CD14-positive monocyte (primary cell): Measurements from ENCODE around the gene DHX29. TPM values are rescaled to one million over a fixed set of nuclear protein-coding genes. Genes with fewer than 3 reads are reported as not detected.

ENCODE experiments used
- DNase-seq, 3 donors: peaks; one replicate each; pipeline ENCODE4 v3.0.0-alpha.2; 2011 to 2022
- H2AFZ ChIP-seq: 2 replicates; pipeline ENCODE4 v1.6.0; 2012; ENCODE audit warnings: mild to moderate bottlenecking, low read depth, low read length, inconsistent platforms; ENCODE audit not compliant: insufficient read depth, poor library complexity, severe bottlenecking
- H3K27ac ChIP-seq, 2 donors: 1 replicate in 1 of 2; 2 replicates in 1 of 2; pipeline ENCODE4 v1.5.1; 2012 to 2013; ENCODE audit warnings: low read length in 2 of 2, control low read depth in 1 of 2, inconsistent platforms in 1 of 2, low read depth in 1 of 2, mild to moderate bottlenecking in 1 of 2
- H3K27me3 ChIP-seq, 2 donors: one replicate each; pipeline versions ENCODE4 v1.6.0 to v1.6.1; 2011 to 2013; ENCODE audit warnings: low read length in 2 of 2; ENCODE audit not compliant: control insufficient read depth in 2 of 2, insufficient read depth in 2 of 2
- H3K36me3 ChIP-seq, 2 donors: replicated peaks in 1 of 2; 1 replicate in 1 of 2; 2 replicates in 1 of 2; pipeline versions ENCODE4 v1.5.1 to v1.6.1; 2012 to 2013; ENCODE audit warnings: low read length in 2 of 2, control low read depth in 1 of 2, inconsistent platforms in 1 of 2, mild to moderate bottlenecking in 1 of 2; ENCODE audit not compliant: insufficient read depth in 2 of 2, control insufficient read depth in 1 of 2
- H3K4me1 ChIP-seq, 2 donors: 1 replicate in 1 of 2; 2 replicates in 1 of 2; pipeline versions ENCODE4 v1.5.1 to v1.6.1; 2012 to 2013; ENCODE audit warnings: low read length in 2 of 2, control low read depth in 1 of 2, inconsistent platforms in 1 of 2, mild to moderate bottlenecking in 1 of 2, moderate library complexity in 1 of 2; ENCODE audit not compliant: insufficient read depth in 2 of 2, control insufficient read depth in 1 of 2
- H3K4me2 ChIP-seq: replicated peaks from 2 replicates; pipeline ENCODE3; 2012; ENCODE audit warnings: low read length, moderate library complexity, mild to moderate bottlenecking; ENCODE audit not compliant: poor library complexity, severe bottlenecking; ENCODE audit errors: extremely low read depth
- H3K4me3 ChIP-seq, 3 experiments: fragments of 200-600 bp in 1 of 3; sonication (generic) in 1 of 3; replicated peaks in 1 of 3; 1 replicate in 2 of 3; 2 replicates in 1 of 3; pipeline ENCODE4 v1.5.1; 2011 to 2013; ENCODE audit warnings: low read length in 3 of 3, mild to moderate bottlenecking in 3 of 3, control low read depth in 2 of 3, low read depth in 2 of 3, inconsistent platforms in 1 of 3, moderate library complexity in 1 of 3
- H3K79me2 ChIP-seq: 2 replicates; pipeline ENCODE4 v1.6.0; 2012; ENCODE audit warnings: mild to moderate bottlenecking, control low read depth, inconsistent platforms, low read length, moderate library complexity; ENCODE audit not compliant: insufficient read depth
- H3K9ac ChIP-seq: 2 replicates; pipeline ENCODE4 v1.6.0; 2017; ENCODE audit warnings: low read length, mild to moderate bottlenecking; ENCODE audit not compliant: insufficient read depth, poor library complexity, severe bottlenecking
- H3K9me3 ChIP-seq, 2 donors: replicated peaks in 1 of 2; 1 replicate in 1 of 2; 2 replicates in 1 of 2; pipeline versions ENCODE4 v1.5.1 to v1.6.1; 2012 to 2013; ENCODE audit warnings: low read length in 2 of 2, control low read depth in 1 of 2; ENCODE audit not compliant: control insufficient read depth in 1 of 2, insufficient read depth in 1 of 2
- H4K20me1 ChIP-seq: 2 replicates; pipeline ENCODE4 v1.6.0; 2012; ENCODE audit warnings: mild to moderate bottlenecking, low read length, control low read depth, moderate library complexity; ENCODE audit not compliant: insufficient read depth
- H3K27ac Mint-ChIP-seq, 7 donors: one replicate each; pipeline ENCODE4 v1.8.0; 2020; ENCODE audit warnings: mild to moderate bottlenecking in 7 of 7, mixed read lengths in 7 of 7, moderate library complexity in 6 of 7, inconsistent platforms in 2 of 7
- H3K27me3 Mint-ChIP-seq, 3 donors: one replicate each; pipeline ENCODE4 v1.8.0; 2021 to 2022; ENCODE audit warnings: low read depth in 3 of 3, mild to moderate bottlenecking in 3 of 3, mixed read lengths in 3 of 3, moderate library complexity in 3 of 3, inconsistent platforms in 1 of 3
- H3K36me3 Mint-ChIP-seq, 2 donors: one replicate each; pipeline ENCODE4 v1.8.0; 2020; ENCODE audit warnings: mixed read lengths in 2 of 2, inconsistent platforms in 1 of 2, mild to moderate bottlenecking in 1 of 2
- H3K4me1 Mint-ChIP-seq: one replicate; pipeline ENCODE4 v1.8.0; 2020; ENCODE audit warnings: mild to moderate bottlenecking, mixed read lengths
- H3K4me3 Mint-ChIP-seq, 2 donors: one replicate each; pipeline ENCODE4 v1.8.0; 2020; ENCODE audit warnings: mild to moderate bottlenecking in 2 of 2, mixed read lengths in 2 of 2, moderate library complexity in 1 of 2
- H3K9me3 Mint-ChIP-seq, 7 donors: one replicate each; pipeline ENCODE4 v1.8.0; 2020 to 2022; ENCODE audit warnings: mixed read lengths in 7 of 7, mild to moderate bottlenecking in 6 of 7, moderate library complexity in 6 of 7, inconsistent platforms in 2 of 7
- CTCF ChIP-seq: fragments of 200-600 bp; IDR thresholded peaks from one replicate; pipeline ENCODE4 v1.8.0; 2022; ENCODE audit warnings: antibody characterized with exemption, mild to moderate bottlenecking
- WGBS: methylation state at CpG from one replicate; pipeline ENCODE4 v1.1.5; 2013; ENCODE audit warnings: missing lambda C conversion rate; ENCODE audit not compliant: insufficient coverage; 5-methylcytosine and 5-hydroxymethylcytosine counted together
- intact Hi-C, 2 donors: fragments of 100-400 bp; cut with micrococcal nuclease; formaldehyde crosslinking; loops; one replicate each; pipeline versions ENCODE4 v1.15.0 to v1.15.1; 2023
- polyA plus RNA-seq, 3 donors: library from polyadenylated mRNA; depleted of rRNA in 1 of 3; unstranded in 2 of 3; stranded (reverse) in 1 of 3; fragments of 300-500 nt in 2 of 3; fragments of >200 nt in 1 of 3; fragmentation: Illumina TruSeq in 2 of 3; gene quantifications; 1 replicate in 2 of 3; 2 replicates in 1 of 3; pipeline ENCODE4 v1.2.3, GENCODE V29; 2012 to 2021

The DHX29 gene
- polyA plus RNA-seq, 3 donors: 5.2 to 15.9 (median 9.7) TPM

- peaks cover 0 to 40% (median 18%) of the 10 kb centered on the region in 7 donors for H3K9me3 Mint-ChIP-seq
- H3K27ac ChIP-seq: no peak overlapping the region
- H4K20me1 ChIP-seq: no peaks in the 10 kb centered on the region
- peaks cover 5 to 62% of the 10 kb centered on the region in 2 donors for H3K9me3 ChIP-seq
- WGBS: 5% methylated on average over 19 of the region's 30 CpGs
- H3K4me3 ChIP-seq: peak overlapping the region in 1 of 3 experiments; percentile 59
- H3K4me1 ChIP-seq: peaks cover 28 to 47% of the 10 kb centered on the region in 2 donors
- H3K27me3 ChIP-seq: peaks cover 95 to 98% of the 10 kb centered on the region in 2 donors
- peaks cover 4 to 5% of the 10 kb centered on the region in 2 donors for H3K36me3 Mint-ChIP-seq
- no peak overlapping the region for H3K9ac ChIP-seq
- no peaks in the 10 kb centered on the region for H3K36me3 ChIP-seq
- H3K4me2 ChIP-seq: peak overlapping the region; percentile 70
- TF ChIP-seq CTCF: no peak
- intact Hi-C loops: no loop called here
- DNase-seq: no peak
- no peak overlapping the region for H3K27ac Mint-ChIP-seq
- H3K79me2 ChIP-seq: no peaks in the 10 kb centered on the region
- peaks cover 43% of the 10 kb centered on the region for H3K4me1 Mint-ChIP-seq
- H3K27me3 Mint-ChIP-seq: peaks cover 95 to 100% (median 97%) of the 10 kb centered on the region in 3 donors
- no peak overlapping the region for H2AFZ ChIP-seq
- H3K4me3 Mint-ChIP-seq: peak overlapping the region; percentile 27 to 68
These were observed 79.6 kb downstream of the DHX29 start for GRCh38 chr5:55227664-55228430.

- H3K4me3 ChIP-seq: peak within 1 kb of the TSS in 2 of 3 experiments; percentile 3 to 59
- H2AFZ ChIP-seq: peak within 1 kb of the TSS; percentile 41
- H3K27ac Mint-ChIP-seq: no peak within 1 kb of the TSS
- no peak for DNase-seq
- H3K4me3 Mint-ChIP-seq: peak within 1 kb of the TSS; percentile 27 to 86
- H3K9me3 Mint-ChIP-seq: peaks cover 0 to 34% (median 13%) of the 10 kb centered on the region in 7 donors
- no peaks in the 10 kb centered on the region for H3K79me2 ChIP-seq
- H3K4me2 ChIP-seq: peak within 1 kb of the TSS; percentile 70
- peaks cover 95 to 100% (median 97%) of the 10 kb centered on the region in 3 donors for H3K27me3 Mint-ChIP-seq
- H3K27me3 ChIP-seq: peaks cover 95 to 98% of the 10 kb centered on the region in 2 donors
- H3K9ac ChIP-seq: no peak within 1 kb of the TSS
- whole genome bisulfite sequencing: 1% methylated on average over 59 of the region's 80 CpGs
- no peaks in the 10 kb centered on the region for H3K36me3 ChIP-seq
- no peak for TF ChIP-seq CTCF
- H3K36me3 Mint-ChIP-seq: peaks cover 3 to 5% of the 10 kb centered on the region in 2 donors
- peaks cover 0 to 69% of the 10 kb centered on the region in 2 donors for H3K9me3 ChIP-seq
- H3K4me1 ChIP-seq: peaks cover 21 to 42% of the 10 kb centered on the region in 2 donors
- intact Hi-C loops: no loop called here
- no peaks in the 10 kb centered on the region for H4K20me1 ChIP-seq
- peaks cover 43% of the 10 kb centered on the region for H3K4me1 Mint-ChIP-seq
- H3K27ac ChIP-seq: no peak within 1 kb of the TSS
These were observed 80.4 kb downstream of the DHX29 start, which contains the start of gene MCIDAS for GRCh38 chr5:55226934-55227663. TSS of gene MCIDAS (minus strand) at chr5:55227315. CDS start at chr5:55227138, 177 bp downstream.
